Mucosa of descending colon (tissue), 3 donors: ENCODE measurements around the gene STXBP1. TPM values are rescaled to one million over a fixed set of nuclear protein-coding genes. Genes with fewer than 3 reads are reported as not detected.

Source experiments
- ATAC-seq: fragments of 200-7000 bp; cut with Tn5 transposase; one replicate; pipeline ENCODE4 v1.9.1; 2020; ENCODE audit warnings: mild to moderate bottlenecking, moderate library complexity
- DNase-seq, 3 donors: peaks; one replicate each; pipeline ENCODE4 v3.0.0-alpha.2; 2020
- H3K36me3 ChIP-seq: fragments of 200-600 bp; one replicate; pipeline ENCODE4 v1.8.0; 2021; ENCODE audit warnings: low read depth, mild to moderate bottlenecking
- H3K4me1 ChIP-seq: fragments of 200-600 bp; one replicate; pipeline ENCODE4 v1.8.0; 2021; ENCODE audit warnings: low read depth, mild to moderate bottlenecking
- H3K4me3 ChIP-seq: fragments of 200-600 bp; one replicate; pipeline ENCODE4 v1.8.0; 2021; ENCODE audit warnings: mild to moderate bottlenecking
- H3K9me3 ChIP-seq: fragments of 200-600 bp; one replicate; pipeline ENCODE4 v1.8.0; 2021; ENCODE audit warnings: mild to moderate bottlenecking
- intact Hi-C, 2 donors: fragments of 100-400 bp; cut with DNase I in 1 of 2; cut with micrococcal nuclease in 1 of 2; formaldehyde crosslinking; loops; one replicate each; pipeline versions ENCODE4 v1.11.0 to v1.11.1; 2022; cut with DNase I, micrococcal nuclease
- long read RNA-seq, 2 donors: library from polyadenylated mRNA; unstranded; transcript quantifications; one replicate each; pipeline ENCODE4 v2.0.0, GENCODE V29; 2019 to 2021
- total RNA-seq, 3 donors: library from RNA; stranded (reverse); fragmentation: NEBNext Ultra II Directional in 2 of 3; extraction: Animal tissue kit (Norgen Biotek cat#: 25700) in 2 of 3; gene quantifications; one replicate each; pipeline versions ENCODE4 v1.2.1 to v1.2.4, GENCODE V29; 2021 to 2023
- TF ChIP-seq, protein P1 (sequence below): fragments of 200-600 bp; IDR thresholded peaks from one replicate; pipeline ENCODE4 v1.8.0; 2022; ENCODE audit warnings: antibody characterized with exemption, mild to moderate bottlenecking
- donor health status: DM: no; HTN: no; CAD: no; lungs with moderate emphysema.
- donor health status: DM: no; HTN: no; CAD: no.
- donor health status: DM: no; HTN: yes; CAD: no.

Gene STXBP1
- 10 to 100 TPM; 11.8 to 37.1 (median 17.1) TPM for total RNA-seq
- long read RNA-seq, donor 1, partial matches to known transcripts = 3 of 8 reads
- long read RNA-seq, donor 1, other reads (novel, unspliced or antisense) = 0 of 8 reads
- long read RNA-seq, donor 2, partial matches to known transcripts = 3 of 3 reads
- long read RNA-seq, donor 2, other reads (novel, unspliced or antisense) = 0 of 3 reads

GRCh38 chr9:127611899-127612790, at the start of gene STXBP1:
Gene STXBP1, plus strand, starts transcription at chr9:127612277. Its CDS starts 127 bp downstream, at chr9:127612404.
- peak; percentile 88 to 93 (median 90) for DNase-seq
- ATAC-seq = peak; percentile 95
- intact Hi-C loops = no loop called here
- Histone ChIP-seq H3K36me3 (no peaks in the 10 kb centered on the region), H3K4me1 (peaks cover 9% of the 10 kb centered on the region), H3K9me3 (no peaks in the 10 kb centered on the region), H3K4me3 (peak within 1 kb of the TSS; percentile 11)
- TF ChIP-seq, protein P1, sequence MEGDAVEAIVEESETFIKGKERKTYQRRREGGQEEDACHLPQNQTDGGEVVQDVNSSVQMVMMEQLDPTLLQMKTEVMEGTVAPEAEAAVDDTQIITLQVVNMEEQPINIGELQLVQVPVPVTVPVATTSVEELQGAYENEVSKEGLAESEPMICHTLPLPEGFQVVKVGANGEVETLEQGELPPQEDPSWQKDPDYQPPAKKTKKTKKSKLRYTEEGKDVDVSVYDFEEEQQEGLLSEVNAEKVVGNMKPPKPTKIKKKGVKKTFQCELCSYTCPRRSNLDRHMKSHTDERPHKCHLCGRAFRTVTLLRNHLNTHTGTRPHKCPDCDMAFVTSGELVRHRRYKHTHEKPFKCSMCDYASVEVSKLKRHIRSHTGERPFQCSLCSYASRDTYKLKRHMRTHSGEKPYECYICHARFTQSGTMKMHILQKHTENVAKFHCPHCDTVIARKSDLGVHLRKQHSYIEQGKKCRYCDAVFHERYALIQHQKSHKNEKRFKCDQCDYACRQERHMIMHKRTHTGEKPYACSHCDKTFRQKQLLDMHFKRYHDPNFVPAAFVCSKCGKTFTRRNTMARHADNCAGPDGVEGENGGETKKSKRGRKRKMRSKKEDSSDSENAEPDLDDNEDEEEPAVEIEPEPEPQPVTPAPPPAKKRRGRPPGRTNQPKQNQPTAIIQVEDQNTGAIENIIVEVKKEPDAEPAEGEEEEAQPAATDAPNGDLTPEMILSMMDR = no peak

GRCh38 chr9:127562279-127562796, 49.7 kb upstream of the STXBP1 start:
- H3K9me3 ChIP-seq = no peaks in the 10 kb centered on the region
- intact Hi-C loops = no loop called here
- H3K4me1 ChIP-seq = peaks cover 53% of the 10 kb centered on the region
- peaks cover 4% of the 10 kb centered on the region for H3K36me3 ChIP-seq
- no peak for ATAC-seq
- TF ChIP-seq, protein P1 = no peak
- H3K4me3 ChIP-seq = no peak overlapping the region
- DNase-seq = peak in 1 of 3 donors; percentile 47

- H3K4me3 ChIP-seq = no peak overlapping the region
- intact Hi-C loops = no loop called here
- H3K36me3 ChIP-seq = peaks cover 4% of the 10 kb centered on the region
- H3K4me1 ChIP-seq = peaks cover 48% of the 10 kb centered on the region
- DNase-seq (no peak), ATAC-seq (no peak)
- H3K9me3 ChIP-seq = no peaks in the 10 kb centered on the region
- TF ChIP-seq, protein P1 = no peak
These were observed 49.2 kb upstream of the STXBP1 start for GRCh38 chr9:127562841-127563401.

- Histone ChIP-seq H3K36me3 (peaks cover 4% of the 10 kb centered on the region), H3K4me3 (no peak overlapping the region), H3K9me3 (no peaks in the 10 kb centered on the region), H3K4me1 (peaks cover 41% of the 10 kb centered on the region)
- no peak for ATAC-seq
- DNase-seq = no peak
- intact Hi-C loops = no loop called here
- TF ChIP-seq, protein P1 = no peak
These were observed 48.5 kb upstream of the STXBP1 start for GRCh38 chr9:127563579-127563978.

DNA sequence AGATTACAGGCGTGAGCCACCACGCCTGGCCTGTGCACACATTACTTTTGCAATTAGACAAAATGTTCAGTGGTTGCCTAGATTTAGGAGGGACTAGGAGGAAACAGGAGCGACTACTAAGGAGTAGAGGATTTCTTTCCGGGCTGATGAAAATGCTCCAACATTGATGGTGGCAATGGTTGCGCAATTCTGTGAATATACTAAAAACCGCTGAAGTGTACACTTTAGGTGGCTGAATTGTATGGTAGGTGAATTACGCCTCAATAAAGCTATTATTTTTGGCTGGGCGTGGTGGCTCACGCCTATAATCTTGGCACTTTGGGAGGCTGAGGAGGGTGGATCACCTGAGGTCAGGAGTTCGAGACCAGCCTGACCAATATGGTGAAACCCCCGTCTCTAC, 46.8 kb upstream of the STXBP1 start:
- DNase-seq (peak in 1 of 3 donors; percentile 39), ATAC-seq (no peak)
- intact Hi-C loops = no loop called here
- Histone ChIP-seq H3K36me3 (peaks cover 4% of the 10 kb centered on the region), H3K4me1 (peaks cover 41% of the 10 kb centered on the region), H3K9me3 (no peaks in the 10 kb centered on the region), H3K4me3 (no peak overlapping the region)
- TF ChIP-seq, protein P1 = no peak
